WTC11 (cell line): ENCODE results near the gene PDZRN4.

Experiments
- CTCF ChIP-seq: fragments of 200-600 bp; IDR thresholded peaks from 2 replicates; pipeline ENCODE4 v1.8.0; 2022; ENCODE audit warnings: antibody characterized with exemption
- ESRRA ChIP-seq: sonication (generic); formaldehyde crosslinking; IDR thresholded peaks from 2 replicates; pipeline ENCODE4 v1.8.1; 2022; ENCODE audit warnings: mild to moderate bottlenecking, missing genetic modification reagents, borderline replicate concordance
- FOXJ3 ChIP-seq: sonication (generic); formaldehyde crosslinking; IDR thresholded peaks from 2 replicates; pipeline ENCODE4 v1.9.0; 2021; ENCODE audit warnings: missing genetic modification reagents, mild to moderate bottlenecking, borderline replicate concordance
- GABPB1 ChIP-seq: sonication (generic); formaldehyde crosslinking; IDR thresholded peaks from 2 replicates; pipeline ENCODE4 v1.8.1; 2023; ENCODE audit warnings: mild to moderate bottlenecking, missing genetic modification reagents
- NFYB ChIP-seq: sonication (generic); formaldehyde crosslinking; conservative IDR thresholded peaks from 2 replicates; pipeline ENCODE4 v1.8.0; 2022; ENCODE audit warnings: low read depth, missing genetic modification reagents
- TEAD4 ChIP-seq: sonication (generic); formaldehyde crosslinking; IDR thresholded peaks from 2 replicates; pipeline ENCODE4 v1.8.0; 2022; ENCODE audit warnings: mild to moderate bottlenecking, missing genetic modification reagents
- ZBTB21 ChIP-seq: sonication (generic); formaldehyde crosslinking; IDR thresholded peaks from 2 replicates; pipeline ENCODE4 v1.8.1; 2023; ENCODE audit warnings: mild to moderate bottlenecking, missing genetic modification reagents, borderline replicate concordance
- ZNF512 ChIP-seq: sonication (generic); formaldehyde crosslinking; IDR thresholded peaks from 2 replicates; pipeline ENCODE4 v1.8.1; 2022; ENCODE audit warnings: missing genetic modification reagents, borderline replicate concordance
- TF ChIP-seq, protein P1 (sequence below): sonication (generic); formaldehyde crosslinking; IDR thresholded peaks from 2 replicates; pipeline ENCODE4 v1.8.0; 2022; ENCODE audit warnings: mild to moderate bottlenecking, missing genetic modification reagents
- TF ChIP-seq, protein P2 (sequence below): sonication (generic); formaldehyde crosslinking; IDR thresholded peaks from 2 replicates; pipeline ENCODE4 v1.8.1; 2022; ENCODE audit warnings: mild to moderate bottlenecking, moderate library complexity, missing genetic modification reagents

GRCh38 chr12:41537522-41537921 is 349.4 kb downstream of the PDZRN4 start:
- TF ChIP-seq CTCF (no peak), ZBTB21 (CRISPR knock-in tag) (no peak), GABPB1 (CRISPR knock-in tag) (no peak), NFYB (CRISPR knock-in tag) (no peak), TEAD4 (CRISPR knock-in tag) (no peak), FOXJ3 (CRISPR knock-in tag) (no peak), ZNF512 (CRISPR knock-in tag) (no peak), ESRRA (CRISPR knock-in tag) (no peak)
- TF ChIP-seq, protein P1, sequence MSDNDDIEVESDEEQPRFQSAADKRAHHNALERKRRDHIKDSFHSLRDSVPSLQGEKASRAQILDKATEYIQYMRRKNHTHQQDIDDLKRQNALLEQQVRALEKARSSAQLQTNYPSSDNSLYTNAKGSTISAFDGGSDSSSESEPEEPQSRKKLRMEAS: no peak
- TF ChIP-seq, protein P2, sequence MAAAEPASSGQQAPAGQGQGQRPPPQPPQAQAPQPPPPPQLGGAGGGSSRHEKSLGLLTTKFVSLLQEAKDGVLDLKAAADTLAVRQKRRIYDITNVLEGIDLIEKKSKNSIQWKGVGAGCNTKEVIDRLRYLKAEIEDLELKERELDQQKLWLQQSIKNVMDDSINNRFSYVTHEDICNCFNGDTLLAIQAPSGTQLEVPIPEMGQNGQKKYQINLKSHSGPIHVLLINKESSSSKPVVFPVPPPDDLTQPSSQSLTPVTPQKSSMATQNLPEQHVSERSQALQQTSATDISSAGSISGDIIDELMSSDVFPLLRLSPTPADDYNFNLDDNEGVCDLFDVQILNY (CRISPR knock-in tag): no peak
